GM12872 (cell line): ENCODE results near the gene TSPEAR.
"Not testable (repeated sequence)": the region's sequence is repeated elsewhere in the genome, so short reads cannot be mapped to it uniquely, and the experiment has no call there.

Source experiments
- CTCF ChIP-seq: IDR thresholded peaks from 3 replicates; pipeline ENCODE4 v1.5.1; 2011; ENCODE audit warnings: low read depth, mild to moderate bottlenecking, low read length, moderate library complexity; ENCODE audit not compliant: insufficient read depth

Gene TSPEAR

GRCh38 chr21:44580231-44580821 is 131.0 kb downstream of the TSPEAR start, which contains the start of gene KRTAP10-5:
KRTAP10-5 (minus strand) TSS chr21:44580604; CDS start chr21:44580578, 26 bp downstream.
- TF ChIP-seq CTCF = not testable (repeated sequence)

- no peak for TF ChIP-seq CTCF
Observed at GRCh38 chr21:44579833-44580144, 131.6 kb downstream of the TSPEAR start.

- TF ChIP-seq CTCF = no peak
Observed at GRCh38 chr21:44579056-44579832, 132.1 kb downstream of the TSPEAR start.

- no peak for TF ChIP-seq CTCF
Observed at GRCh38 chr21:44578371-44579055, 132.9 kb downstream of the TSPEAR start.

GRCh38 chr21:44576025-44576420 is 135.3 kb downstream of the TSPEAR start:
- no peak for TF ChIP-seq CTCF

GRCh38 chr21:44575307-44576024 is 135.9 kb downstream of the TSPEAR start:
- no peak for TF ChIP-seq CTCF

- peak; percentile 25; the same call in 1 of the 3 replicates for TF ChIP-seq CTCF
Observed at GRCh38 chr21:44574457-44575306, 136.7 kb downstream of the TSPEAR start.
